K562 (cell line): ENCODE data around the gene ARHGAP26. TPM values are rescaled to one million over a fixed set of nuclear protein-coding genes. Genes with fewer than 3 reads are reported as not detected.

ENCODE experiments used
- ATAC-seq: fragments of 200-7000 bp; cut with Tn5 transposase; 3 replicates; pipeline ENCODE4 v1.9.1; 2020; ENCODE audit warnings: moderate library complexity
- BruUV-seq: library from RNA; stranded (reverse); fragments of 400-500 nt; replicated peaks from 2 replicates; lab custom pipeline; 2021; lab: Mats Ljungman, UMichigan
- CTCF ChIA-PET: fragments of 300-600 bp; formaldehyde crosslinking; extraction: SDS; loops from one replicate; lab custom pipeline; 2021; ENCODE audit warnings: low intra/inter-chr PET ratio; lab: Yijun Ruan, JAX
- POLR2A ChIA-PET: fragments of 300-600, 350-650 bp; sonication (Branson Sonifier 250); formaldehyde crosslinking; extraction: SDS; loops from one replicate; lab custom pipeline; 2021; ENCODE audit warnings: antibody characterized with exemption, inconsistent platforms; lab: Yijun Ruan, JAX
- DNase-seq, 4 experiments: peaks; one replicate each; pipeline versions ENCODE4 v3.0.0 to v3.0.0-alpha.2; 2011 to 2018; ENCODE audit warnings: low spot score in 3 of 4, mixed read lengths in 3 of 4; ENCODE audit errors: extremely low read depth in 1 of 4
- FAIRE-seq: peaks from 2 replicates; lab custom pipeline; 2011; peaks lifted over from hg19 to GRCh38; lab: Jason Lieb, UNC
- H2AFZ ChIP-seq: 2 replicates; pipeline ENCODE4 v1.6.0; 2011; ENCODE audit warnings: low read depth, low read length, control low read depth, inconsistent platforms
- H3K27ac ChIP-seq: fragments of 200-600 bp; 3 replicates; pipeline ENCODE4 v1.8.0; 2011; ENCODE audit warnings: low read depth, mild to moderate bottlenecking, control low read depth, inconsistent platforms, low read length, moderate library complexity, mixed read lengths; ENCODE audit errors: extremely low read depth
- H3K27me3 ChIP-seq, 2 experiments: fragments of 300-600 bp in 1 of 2; 2 replicates in 1 of 2; 3 replicates in 1 of 2; pipeline versions ENCODE4 v1.6.0 to v1.8.0; 2011; ENCODE audit warnings: inconsistent platforms in 2 of 2, low read length in 2 of 2, mild to moderate bottlenecking in 1 of 2, mixed read lengths in 1 of 2, moderate library complexity in 1 of 2; ENCODE audit not compliant: control insufficient read depth in 2 of 2, insufficient read depth in 2 of 2
- H3K36me3 ChIP-seq: fragments of 300-600 bp; 3 replicates; pipeline ENCODE4 v1.8.0; 2011; ENCODE audit warnings: mild to moderate bottlenecking, low read length, inconsistent platforms; ENCODE audit not compliant: control insufficient read depth, insufficient read depth
- H3K4me1 ChIP-seq, 2 experiments: fragments of 200-600 bp in 1 of 2; replicated peaks in 1 of 2; 2 replicates in 1 of 2; 3 replicates in 1 of 2; pipeline versions ENCODE4 v1.5.1 to v1.8.0; 2011; ENCODE audit warnings: inconsistent platforms in 2 of 2, low read length in 2 of 2, mild to moderate bottlenecking in 1 of 2, mixed read lengths in 1 of 2, moderate library complexity in 1 of 2; ENCODE audit not compliant: control insufficient read depth in 2 of 2, insufficient read depth in 2 of 2
- H3K4me2 ChIP-seq: 2 replicates; pipeline ENCODE4 v1.6.1; 2011; ENCODE audit warnings: low read length, control low read depth, inconsistent platforms, mixed read lengths; ENCODE audit not compliant: insufficient read depth
- H3K4me3 ChIP-seq: fragments of 200-600 bp; sonication (generic), shearing (Covaris generic); 2 replicates; pipeline ENCODE4 v1.5.1; 2016; ENCODE audit warnings: control low read depth, inconsistent platforms
- H3K79me2 ChIP-seq: fragments of 200-600 bp; 3 replicates; pipeline ENCODE4 v1.8.0; 2011; ENCODE audit warnings: low read length, inconsistent platforms; ENCODE audit not compliant: control insufficient read depth, insufficient read depth
- H3K9ac ChIP-seq, 2 experiments: 2 replicates each; pipeline versions ENCODE4 v1.6.0 to v1.6.1; 2011; ENCODE audit warnings: low read depth in 2 of 2, low read length in 2 of 2, control low read depth in 1 of 2, inconsistent platforms in 1 of 2, mild to moderate bottlenecking in 1 of 2, mixed read lengths in 1 of 2; ENCODE audit not compliant: insufficient read depth in 1 of 2
- H3K9me1 ChIP-seq: one replicate; pipeline ENCODE4 v1.6.0; 2011; ENCODE audit warnings: inconsistent platforms, mild to moderate bottlenecking, low read length, moderate library complexity; ENCODE audit not compliant: control insufficient read depth, insufficient read depth
- H3K9me3 ChIP-seq: replicated peaks from 2 replicates; pipeline ENCODE4 v1.5.1; 2011; ENCODE audit warnings: low read depth, low read length, inconsistent platforms; ENCODE audit not compliant: control insufficient read depth, insufficient read depth
- H4K20me1 ChIP-seq: replicated peaks from 2 replicates; pipeline ENCODE4 v1.6.1; 2011; ENCODE audit warnings: low read length, inconsistent platforms, mixed read lengths; ENCODE audit not compliant: control insufficient read depth, insufficient read depth
- BACH1 ChIP-seq: fragments of 200-800 bp; sonication (Bioruptor generic); IDR thresholded peaks from 2 replicates; pipeline ENCODE4 v1.6.1; 2016; ENCODE audit warnings: missing genetic modification characterization, missing compliant biosample characterization
- CBFA2T2 ChIP-seq: fragments of 450-650 bp; conservative IDR thresholded peaks from 2 replicates; pipeline ENCODE4 v1.6.1; 2017; ENCODE audit warnings: mild to moderate bottlenecking
- KLF6 ChIP-seq: fragments of 250-450 bp; sonication (Bioruptor Pico); IDR thresholded peaks from 2 replicates; pipeline ENCODE4 v1.4.0; 2020; ENCODE audit warnings: mild to moderate bottlenecking, moderate library complexity, borderline replicate concordance
- MEIS2 ChIP-seq: fragments of 450-650 bp; IDR thresholded peaks from 2 replicates; pipeline ENCODE4 v1.6.1; 2014; ENCODE audit warnings: mild to moderate bottlenecking; ENCODE audit not compliant: partially characterized antibody
- NFE2 ChIP-seq: IDR thresholded peaks from 2 replicates; pipeline ENCODE4 v1.6.1; 2014; ENCODE audit warnings: antibody characterized with exemption, low read depth
- NR2C2 ChIP-seq, 2 experiments: fragments of 200-800 bp in 1 of 2; sonication (Bioruptor generic) in 1 of 2; sonication (generic) in 1 of 2; formaldehyde crosslinking in 1 of 2; IDR thresholded peaks; 2 replicates each; pipeline versions ENCODE4 v1.6.1 to v1.8.0; 2016 to 2022; ENCODE audit warnings: mild to moderate bottlenecking in 1 of 2, missing compliant biosample characterization in 1 of 2, missing genetic modification characterization in 1 of 2, missing genetic modification reagents in 1 of 2
- RBM17 ChIP-seq: fragments of 200-400 bp; formaldehyde crosslinking; IDR thresholded peaks from 2 replicates; pipeline ENCODE4 v1.6.1; 2017; ENCODE audit warnings: low read depth, mild to moderate bottlenecking, low read length, borderline replicate concordance
- SAFB ChIP-seq: fragments of 200-400 bp; formaldehyde crosslinking; IDR thresholded peaks from 2 replicates; pipeline ENCODE4 v1.6.1; 2017; ENCODE audit warnings: low read depth, low read length, borderline replicate concordance
- SMAD3 ChIP-seq: fragments of 450-650 bp; formaldehyde crosslinking; conservative IDR thresholded peaks from 2 replicates; pipeline ENCODE4 v1.4.0; 2020; ENCODE audit warnings: mild to moderate bottlenecking
- ZBTB26 ChIP-seq: fragments of 450-650 bp; formaldehyde crosslinking; IDR thresholded peaks from 2 replicates; pipeline ENCODE4 v1.4.0; 2022; ENCODE audit warnings: missing genetic modification characterization
- ZNF175 ChIP-seq: fragments of 200-800 bp; sonication (Bioruptor generic); IDR thresholded peaks from 2 replicates; pipeline ENCODE4 v1.6.1; 2016; ENCODE audit warnings: low read depth, mild to moderate bottlenecking, missing genetic modification characterization, missing compliant biosample characterization
- ZNF311 ChIP-seq: fragments of 250-450 bp; sonication (Bioruptor Pico); IDR thresholded peaks from 2 replicates; pipeline ENCODE4 v1.4.0; 2020; ENCODE audit warnings: mild to moderate bottlenecking, moderate library complexity
- ZNF561 ChIP-seq: fragments of 450-650 bp; formaldehyde crosslinking; conservative IDR thresholded peaks from 2 replicates; pipeline ENCODE4 v1.4.0; 2020; ENCODE audit warnings: mild to moderate bottlenecking, moderate library complexity
- ZNF584 ChIP-seq: fragments of 200-800 bp; sonication (Bioruptor generic); IDR thresholded peaks from 2 replicates; pipeline ENCODE4 v1.6.1; 2016; ENCODE audit warnings: low read depth, mild to moderate bottlenecking, missing genetic modification characterization, missing compliant biosample characterization
- WGBS: fragments of 100-300 bp; shearing (Covaris generic); methylation state at CpG from one replicate; pipeline ENCODE4 v1.1.6; 2016; ENCODE audit warnings: low coverage, mixed read lengths; ENCODE audit not compliant: insufficient coverage; ENCODE audit errors: missing lambda C conversion rate; 5-methylcytosine and 5-hydroxymethylcytosine counted together
- in situ Hi-C: fragments of 300-500 bp; cut with MboI; formaldehyde crosslinking; loops from 4 replicates; pipeline ENCODE4 v1.15.0; 2018; ENCODE audit warnings: inconsistent platforms, mixed read lengths
- intact Hi-C: fragments of 100-400 bp; cut with micrococcal nuclease; formaldehyde crosslinking; loops from 2 replicates; pipeline ENCODE4 v1.14.2; 2022
- polyA plus RNA-seq, 8 experiments: library from polyadenylated mRNA; depleted of rRNA in 4 of 8; stranded (reverse) in 5 of 8; unstranded in 3 of 8; fragments of >200 nt; fragmentation: Nextera tagmentation in 2 of 8; fragmentation: Illumina TruSeq in 1 of 8; extraction: Ambion mirVana in 2 of 8; extraction: Trizol in 1 of 8; gene quantifications; 2 replicates each; pipeline versions ENCODE4 v1.2.1 to v1.2.3, GENCODE V29; 2011 to 2014; ENCODE audit warnings: inconsistent platforms in 1 of 8, missing spikeins in 1 of 8
- total RNA-seq, 7 experiments: library from RNA; depleted of rRNA in 6 of 7; stranded (reverse); fragments of >200 nt in 6 of 7; fragmentation: Illumina TruSeq in 2 of 7; extraction: Trizol in 2 of 7; gene quantifications; 2 replicates each; pipeline versions ENCODE4 v1.2.1 to v1.2.3, GENCODE V29; 2011 to 2021; ENCODE audit warnings: low replicate concordance in 1 of 7
- TF ChIP-seq, protein P1 (sequence below): fragments of 450-650 bp; formaldehyde crosslinking; IDR thresholded peaks from 2 replicates; pipeline ENCODE4 v1.4.0; 2022; ENCODE audit warnings: missing genetic modification characterization
- TF ChIP-seq, protein P2 (sequence below): sonication (generic); formaldehyde crosslinking; IDR thresholded peaks from 2 replicates; pipeline ENCODE4 v1.8.1; 2022; ENCODE audit warnings: missing genetic modification reagents

ARHGAP26 gene
- total and polyA plus RNA-seq, 9 of the 15 experiments (the other 6 are each of a cell fraction or from before 2014, with no cell fraction given): 0.13 to 1.1 (median 0.55) TPM

GRCh38 chr5:142725231-142726187 lies 44.7 kb upstream of the ARHGAP26 start:
- H3K27ac ChIP-seq: no peak overlapping the region
- in situ Hi-C loops (no loop called here), intact Hi-C loops (no loop called here)
- H3K4me1 ChIP-seq: no peaks in the 10 kb centered on the region; a peak in 1 of 5 replicates
- no peak overlapping the region for H2AFZ ChIP-seq
- 15% methylated on average over 4 of the region's 4 CpGs for WGBS
- H3K9ac ChIP-seq: no peak overlapping the region
- no peaks in the 10 kb centered on the region for H3K9me3 ChIP-seq
- H3K9me1 ChIP-seq: no peaks in the 10 kb centered on the region
- H3K79me2 ChIP-seq: no peaks in the 10 kb centered on the region
- H3K4me2 ChIP-seq: no peak overlapping the region
- ChIA-PET POLR2A (interaction anchor here (1.5 kb wide), 1 partner anchor 11 kb away, joined by 3 read pairs; no protein-coding TSS in a partner anchor), CTCF (interaction anchor here (0.7 kb wide), 1 partner anchor 241 kb away, joined by 3 read pairs; no protein-coding TSS in a partner anchor)
- ATAC-seq (no peak), FAIRE-seq (no peak), DNase-seq (no peak)
- H3K27me3 ChIP-seq: peaks cover 6 to 30% of the 10 kb centered on the region in 2 experiments; a peak in 4 of 5 replicates
- H3K4me3 ChIP-seq: no peak overlapping the region
- H3K36me3 ChIP-seq: no peaks in the 10 kb centered on the region
- no TSS peak for BruUV-seq
- no peaks in the 10 kb centered on the region for H4K20me1 ChIP-seq
- TF ChIP-seq ZNF311 (CRISPR knock-in tag) (0 out of 2 replicates have a peak, but pooled peaks have one; percentile 37), KLF6 (CRISPR knock-in tag) (0 out of 2 replicates have a peak, but pooled peaks have one; percentile 23), RBM17 (no peak), ZBTB26 (CRISPR knock-in tag) (peak; percentile 68; the same call in 1 of the 2 replicates), SAFB (no peak), MEIS2 (no peak), ZNF175 (CRISPR knock-in tag) (peak; percentile 48; the same call in 1 of the 2 replicates), NR2C2 (CRISPR knock-in tag; IDR thresholded peaks at IDR 0.05) (no peak), NR2C2 (tag; IDR thresholded peaks at IDR 0.05) (peak; percentile 41; the same call in 1 of the 2 replicates), ZNF584 (CRISPR knock-in tag) (peak; percentile 42; the same call in 1 of the 2 replicates), ZNF561 (CRISPR knock-in tag) (0 out of 2 replicates have a peak, but pooled peaks have one; percentile 48), NFE2 (no peak), BACH1 (tag) (peak; percentile 35; the same call in 1 of the 2 replicates), CBFA2T2 (no peak), SMAD3 (CRISPR knock-in tag) (0 out of 2 replicates have a peak, but pooled peaks have one; percentile 23)
- TF ChIP-seq, protein P1, sequence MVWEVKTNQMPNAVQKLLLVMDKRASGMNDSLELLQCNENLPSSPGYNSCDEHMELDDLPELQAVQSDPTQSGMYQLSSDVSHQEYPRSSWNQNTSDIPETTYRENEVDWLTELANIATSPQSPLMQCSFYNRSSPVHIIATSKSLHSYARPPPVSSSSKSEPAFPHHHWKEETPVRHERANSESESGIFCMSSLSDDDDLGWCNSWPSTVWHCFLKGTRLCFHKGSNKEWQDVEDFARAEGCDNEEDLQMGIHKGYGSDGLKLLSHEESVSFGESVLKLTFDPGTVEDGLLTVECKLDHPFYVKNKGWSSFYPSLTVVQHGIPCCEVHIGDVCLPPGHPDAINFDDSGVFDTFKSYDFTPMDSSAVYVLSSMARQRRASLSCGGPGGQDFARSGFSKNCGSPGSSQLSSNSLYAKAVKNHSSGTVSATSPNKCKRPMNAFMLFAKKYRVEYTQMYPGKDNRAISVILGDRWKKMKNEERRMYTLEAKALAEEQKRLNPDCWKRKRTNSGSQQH: peak; percentile 63; the same call in 1 of the 2 replicates
- TF ChIP-seq, protein P2, sequence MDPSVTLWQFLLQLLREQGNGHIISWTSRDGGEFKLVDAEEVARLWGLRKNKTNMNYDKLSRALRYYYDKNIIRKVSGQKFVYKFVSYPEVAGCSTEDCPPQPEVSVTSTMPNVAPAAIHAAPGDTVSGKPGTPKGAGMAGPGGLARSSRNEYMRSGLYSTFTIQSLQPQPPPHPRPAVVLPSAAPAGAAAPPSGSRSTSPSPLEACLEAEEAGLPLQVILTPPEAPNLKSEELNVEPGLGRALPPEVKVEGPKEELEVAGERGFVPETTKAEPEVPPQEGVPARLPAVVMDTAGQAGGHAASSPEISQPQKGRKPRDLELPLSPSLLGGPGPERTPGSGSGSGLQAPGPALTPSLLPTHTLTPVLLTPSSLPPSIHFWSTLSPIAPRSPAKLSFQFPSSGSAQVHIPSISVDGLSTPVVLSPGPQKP (CRISPR knock-in tag): no peak
